RPMI7951 (cell line): ENCODE results near the gene TOB1. TPM values are rescaled to one million over a fixed set of nuclear protein-coding genes. Genes with fewer than 3 reads are reported as not detected.
"Not testable (repeated sequence)": the region's sequence is repeated elsewhere in the genome, so short reads cannot be mapped to it uniquely, and the experiment has no call there.

ENCODE experiments used
- DNase-seq: peaks from one replicate; pipeline ENCODE4 v3.0.0-alpha.2; 2012; ENCODE audit warnings: low read depth
- total RNA-seq: library from RNA; depleted of rRNA; stranded (reverse); fragments of >200 nt; shearing (Covaris generic); gene quantifications from 2 replicates; pipeline ENCODE4 v1.2.3, GENCODE V29; 2014

The TOB1 gene
- total RNA-seq, 1 experiment from 2014 or later = 10.7 TPM

DNA sequence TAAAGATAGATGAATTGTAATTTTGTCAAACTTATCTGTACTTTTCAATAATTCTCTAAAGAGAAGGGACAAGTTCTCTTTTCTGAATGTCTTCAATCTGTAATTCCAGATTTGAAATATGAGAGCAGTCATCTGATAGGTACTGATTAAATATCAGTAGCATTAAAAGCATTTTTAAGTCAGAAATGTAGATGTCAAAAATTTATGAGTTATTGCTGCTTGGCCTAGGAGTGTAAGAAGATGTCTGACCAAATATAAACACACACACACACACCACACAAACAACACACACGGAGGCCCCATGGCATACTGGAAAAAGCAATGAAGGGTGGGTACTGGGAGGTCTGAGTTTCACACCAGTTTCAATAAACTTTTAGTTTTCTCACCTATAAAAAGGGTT lies 2.4 kb upstream of the TOB1 start:
- DNase-seq = no peak

DNA sequence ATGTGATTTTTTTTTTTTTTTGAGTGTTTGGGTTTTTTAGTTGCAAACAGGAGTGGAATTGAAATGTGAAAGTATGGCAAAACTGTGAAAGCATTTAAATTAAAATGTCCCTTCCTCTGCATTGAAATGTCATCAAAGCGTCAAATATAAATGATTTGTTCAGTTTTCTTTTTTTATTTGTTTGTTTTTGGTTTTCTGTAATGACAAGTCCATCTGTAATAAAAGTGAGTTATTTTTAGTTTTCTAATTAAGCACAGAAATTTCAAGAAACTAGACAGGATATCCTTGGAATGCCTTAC lies 1.9 kb upstream of the TOB1 start:
- DNase-seq = no peak

DNA sequence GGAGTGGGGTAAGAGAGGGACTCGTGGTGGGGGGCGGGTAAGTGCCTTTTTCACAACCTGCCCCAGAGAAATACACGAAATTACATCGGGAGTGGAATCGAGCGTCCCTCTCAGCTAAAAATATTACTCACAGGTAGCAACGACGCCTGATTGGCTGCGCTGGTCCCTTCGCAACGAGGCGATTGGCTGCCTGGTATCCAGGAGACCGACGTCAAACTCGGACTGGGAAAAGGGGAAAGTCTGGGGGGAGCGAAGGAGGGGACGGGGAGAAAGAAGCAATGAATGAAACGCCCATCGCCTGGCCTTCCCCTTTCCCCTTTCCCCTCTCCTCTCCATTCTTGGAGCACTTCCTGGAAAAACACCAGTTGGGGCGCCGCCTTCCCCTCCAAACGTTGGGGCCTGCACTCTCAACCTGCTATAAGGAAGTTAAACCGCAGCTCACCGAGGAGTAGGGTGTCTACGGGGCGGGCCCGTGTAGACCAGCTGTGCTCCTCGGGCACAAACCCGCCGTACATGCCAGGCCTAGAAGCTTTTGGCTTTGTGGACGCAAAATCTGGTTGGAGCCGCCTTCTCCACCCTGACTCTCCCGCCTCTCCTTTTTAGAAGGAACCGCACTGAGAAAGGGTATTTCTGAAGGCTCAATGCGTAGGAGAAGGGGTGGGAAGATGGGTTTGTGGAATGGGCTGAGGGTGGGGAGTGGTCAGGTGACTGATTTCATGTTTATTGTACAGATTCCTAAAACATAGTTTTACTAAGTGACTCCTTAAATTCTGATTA lies 1.4 kb upstream of the TOB1 start:
- peak; percentile 93 for DNase-seq

DNA sequence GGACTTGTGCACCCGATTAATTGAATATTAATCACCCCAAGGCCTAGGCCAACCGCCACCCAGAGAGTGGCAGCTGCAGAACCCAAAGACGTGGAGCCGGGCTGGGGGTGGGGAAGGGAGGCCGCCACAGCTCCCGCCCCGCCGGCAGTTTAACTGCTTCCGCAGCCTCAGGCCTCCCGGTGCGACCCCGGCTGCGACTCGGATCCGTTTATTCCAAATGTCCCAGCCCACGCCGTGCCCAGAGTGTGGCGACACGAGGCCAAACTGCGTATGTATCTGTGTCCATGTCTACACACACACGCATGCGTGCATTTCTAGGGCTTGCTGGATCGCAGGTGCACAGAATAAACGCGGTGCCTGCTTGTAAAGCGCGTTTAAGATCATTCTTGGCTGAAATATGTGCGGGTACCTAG lies 802 bp upstream of the TOB1 start:
- no peak for DNase-seq

DNA sequence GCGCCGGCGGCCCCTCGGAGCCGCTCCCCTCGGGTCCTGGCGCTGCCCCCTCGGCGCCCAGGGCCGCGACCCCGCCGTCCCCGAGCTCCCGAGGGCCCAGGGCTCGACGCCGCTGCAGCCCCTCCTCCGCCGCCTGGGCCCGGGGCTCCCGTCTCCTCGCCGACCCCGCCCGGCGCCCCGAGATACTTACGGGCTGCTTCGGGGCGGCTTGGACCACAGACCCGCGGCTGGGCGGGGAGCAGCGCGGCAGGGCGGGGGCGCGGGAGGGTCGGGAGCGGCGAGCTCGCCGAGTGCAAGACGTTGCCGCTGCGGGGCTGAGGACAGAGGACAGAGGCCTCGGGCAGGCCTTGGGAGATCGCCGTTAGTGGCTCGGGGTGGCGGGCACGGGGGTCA lies 290 bp downstream of the TOB1 start:
- no peak for DNase-seq

DNA sequence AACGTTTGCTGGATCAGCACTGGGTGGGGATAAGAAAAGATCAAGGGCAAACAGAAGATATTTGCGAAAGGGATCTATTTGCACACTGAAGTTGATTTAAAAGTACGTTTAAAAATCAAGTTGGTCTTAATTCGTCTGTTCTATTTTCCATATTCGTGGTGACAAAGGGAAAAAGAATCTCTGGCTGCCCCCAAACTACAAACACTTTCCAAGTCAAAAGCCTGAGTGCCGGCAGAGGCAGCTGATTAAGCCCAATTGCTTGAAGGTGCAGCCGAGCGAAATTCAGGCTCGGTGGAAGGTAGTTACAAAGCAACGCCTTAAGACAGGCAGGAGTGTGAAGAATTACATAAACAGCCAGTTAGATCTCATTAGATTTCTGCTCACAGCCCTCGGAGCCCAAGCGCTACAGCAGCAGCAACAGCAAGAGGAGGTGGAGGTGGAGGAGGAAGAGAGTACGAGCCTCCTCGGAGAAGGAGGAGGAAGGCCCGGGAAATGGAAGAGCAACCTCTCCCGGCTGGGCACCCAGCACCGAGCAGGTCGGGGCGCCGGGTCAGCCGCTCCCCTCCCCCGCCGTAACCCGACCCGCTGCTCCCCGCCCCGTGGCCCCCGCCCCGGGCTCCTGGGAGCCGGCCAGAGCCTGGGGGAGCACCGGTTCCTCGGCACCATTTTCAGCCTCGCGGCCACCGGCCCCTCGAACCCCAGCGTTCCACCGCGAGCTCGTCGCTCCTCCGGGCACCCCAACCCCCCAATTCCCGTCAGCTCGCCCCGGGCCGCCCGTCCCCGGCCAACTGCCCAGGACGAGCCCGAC lies 890 bp downstream of the TOB1 start:
- DNase-seq = peak; percentile 37

DNA sequence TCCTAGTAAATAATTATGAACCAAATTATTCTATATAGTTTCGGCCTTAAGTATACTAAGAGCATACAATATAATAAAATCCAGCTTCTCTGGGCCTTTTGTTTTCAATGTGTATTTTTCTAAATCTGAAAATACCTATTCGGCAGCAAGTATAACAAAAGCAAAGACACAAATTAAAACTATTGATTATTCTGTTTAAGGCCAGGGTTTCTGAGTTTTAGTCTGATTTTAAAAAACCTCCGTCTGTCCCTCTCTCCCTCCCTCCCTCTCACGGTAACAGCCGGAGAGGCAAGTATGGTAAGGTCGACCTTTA lies 1.5 kb downstream of the TOB1 start:
- no peak for DNase-seq

DNA sequence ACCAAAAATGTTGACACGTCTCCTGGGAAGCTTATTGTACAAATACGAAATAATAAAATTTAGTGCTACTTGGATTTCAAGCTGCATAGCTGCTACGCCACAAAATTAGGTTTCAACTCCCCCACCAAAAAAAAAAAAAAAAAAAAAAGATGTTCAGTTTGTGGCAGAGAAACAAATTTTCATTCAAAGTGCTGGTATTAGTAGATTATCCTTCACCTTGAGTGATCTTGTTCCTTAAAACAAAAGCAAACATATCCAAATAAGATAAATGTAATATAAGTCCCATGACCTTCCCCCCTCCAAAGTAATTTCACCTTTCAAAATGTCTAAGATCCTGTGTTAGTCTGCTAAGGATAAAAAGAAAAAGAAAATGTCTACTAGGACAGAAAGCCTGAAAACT lies 2.2 kb downstream of the TOB1 start:
- DNase-seq = no peak

DNA sequence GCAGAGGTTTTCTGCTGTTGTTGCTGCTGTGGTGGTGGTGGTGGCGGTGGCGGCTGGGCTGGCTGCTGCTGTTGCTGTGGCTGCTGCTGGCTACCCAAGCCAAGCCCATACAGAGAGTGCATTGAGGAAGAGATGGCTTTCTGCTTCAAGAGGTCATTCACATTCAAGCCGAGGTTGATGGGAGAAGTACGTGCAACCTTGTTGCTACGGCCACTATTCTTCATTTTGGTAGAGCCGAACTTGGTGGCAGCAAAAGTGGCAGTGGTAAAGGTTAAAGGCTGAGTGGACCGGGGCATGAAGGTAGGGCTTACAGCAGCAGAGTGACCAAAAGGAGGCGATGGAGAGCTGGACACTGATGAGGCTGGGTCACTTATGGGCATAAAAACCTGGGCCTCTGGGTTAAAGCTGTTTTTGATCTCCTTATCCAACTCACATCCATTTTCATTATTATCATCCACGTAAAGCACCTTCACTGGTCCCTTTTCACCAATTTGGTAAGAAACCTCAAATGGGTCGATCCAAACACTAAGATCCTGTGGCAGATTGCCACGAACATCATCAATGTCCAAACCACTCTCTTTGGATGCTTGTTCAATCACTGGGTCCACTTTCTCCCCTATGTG lies 2.8 kb downstream of the TOB1 start:
- peak; percentile 28 for DNase-seq

DNA sequence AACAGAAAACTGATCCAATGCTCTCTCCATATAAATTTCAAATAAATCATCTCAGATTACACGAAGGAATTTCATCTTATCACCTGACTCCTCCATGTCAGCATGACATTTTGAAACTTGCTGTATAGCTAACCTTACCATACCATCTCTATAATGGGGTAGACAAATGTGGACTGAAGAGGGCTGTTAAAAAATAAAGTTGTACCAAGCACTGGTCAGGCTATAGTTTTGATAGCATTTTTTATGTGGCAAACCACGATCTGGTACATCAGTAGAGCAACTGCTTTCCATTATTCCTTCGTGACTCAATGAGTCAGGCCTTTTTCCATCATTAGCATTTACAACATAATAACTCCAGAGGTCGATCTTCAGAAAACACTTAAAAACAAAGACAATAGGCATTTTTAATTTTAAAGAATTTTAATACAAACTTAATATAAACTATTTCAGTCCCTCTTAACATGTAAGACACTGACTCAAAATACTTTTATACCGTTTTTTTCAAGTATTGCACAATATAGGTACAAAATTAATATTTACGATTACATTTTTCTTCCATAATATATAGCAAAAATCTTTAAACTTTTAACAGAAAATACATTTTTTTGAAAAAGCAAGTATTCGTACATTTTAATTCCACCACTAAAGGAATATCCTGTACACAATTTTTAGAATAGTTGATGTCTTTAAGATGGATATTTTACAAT lies 4.2 kb downstream of the TOB1 start:
- DNase-seq = no peak

DNA sequence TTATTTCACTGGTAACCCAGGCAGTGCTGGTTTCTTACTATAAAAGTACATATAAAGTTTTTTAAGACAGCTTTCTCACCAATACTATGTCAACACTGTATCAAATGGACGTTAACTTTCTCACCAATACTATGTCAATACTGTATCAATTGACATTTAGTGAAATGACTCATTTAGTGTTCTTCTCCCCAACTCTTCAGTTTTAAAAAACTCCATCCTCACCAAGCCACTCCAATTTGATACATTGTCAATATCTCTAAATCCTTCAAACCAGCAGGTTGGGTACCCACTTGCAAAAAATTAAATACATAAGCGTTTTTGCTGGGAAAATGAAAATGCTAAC lies 4.8 kb downstream of the TOB1 start:
- no peak for DNase-seq

DNA sequence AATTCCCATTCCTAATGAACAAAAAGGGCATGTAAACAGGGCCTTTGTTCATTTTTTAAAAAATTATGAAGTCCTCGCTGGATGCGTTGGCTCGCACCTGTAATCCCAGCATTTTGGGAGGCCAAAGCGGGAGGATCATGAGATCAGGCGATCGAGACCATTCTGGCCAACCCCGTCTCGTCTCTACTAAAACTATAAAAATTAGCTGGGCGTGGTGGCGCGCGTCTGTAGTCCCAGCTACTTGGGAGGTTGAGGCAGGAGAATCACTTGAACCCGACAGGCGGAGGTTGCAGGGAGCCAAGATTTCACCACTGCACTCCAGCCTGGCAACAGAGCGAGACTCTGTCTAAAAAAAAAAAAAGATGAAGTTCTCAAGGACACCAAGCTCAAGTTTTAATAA lies 6.4 kb downstream of the TOB1 start:
- DNase-seq = not testable (repeated sequence)

DNA sequence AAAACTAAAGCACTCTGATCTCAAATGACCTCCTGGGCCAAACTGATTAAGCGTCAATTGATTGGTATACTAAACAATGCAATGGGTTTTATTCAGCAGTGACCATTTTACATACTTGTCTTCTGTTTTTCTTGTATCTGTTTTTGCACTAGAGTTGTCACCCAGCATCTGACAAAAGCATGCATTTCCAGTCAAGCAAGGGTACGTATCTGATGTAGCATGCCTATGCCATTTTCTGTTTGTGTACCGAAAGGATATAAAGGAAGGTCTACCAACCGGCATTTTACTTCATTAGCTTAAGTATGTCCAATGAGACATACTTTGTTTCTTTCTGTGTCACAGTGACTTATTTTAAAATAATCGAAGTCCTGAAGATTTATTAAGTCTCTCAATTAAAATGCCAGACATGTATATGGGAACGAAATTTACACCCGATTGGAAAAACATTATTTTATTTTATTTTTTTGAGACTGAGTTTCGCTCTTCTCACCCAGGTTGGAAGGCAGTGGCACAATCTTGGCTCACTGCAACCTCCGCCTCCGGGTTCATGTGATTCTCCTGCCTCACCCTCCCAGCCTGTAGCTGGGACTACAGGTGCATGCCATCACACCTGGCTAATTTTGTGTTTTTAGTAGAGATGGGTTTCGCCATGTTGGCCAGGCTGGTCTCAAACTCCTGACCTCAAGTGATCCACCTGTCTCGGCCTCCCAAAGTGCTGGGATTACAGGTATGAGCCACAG lies 7.5 kb downstream of the TOB1 start:
- DNase-seq = no peak

DNA sequence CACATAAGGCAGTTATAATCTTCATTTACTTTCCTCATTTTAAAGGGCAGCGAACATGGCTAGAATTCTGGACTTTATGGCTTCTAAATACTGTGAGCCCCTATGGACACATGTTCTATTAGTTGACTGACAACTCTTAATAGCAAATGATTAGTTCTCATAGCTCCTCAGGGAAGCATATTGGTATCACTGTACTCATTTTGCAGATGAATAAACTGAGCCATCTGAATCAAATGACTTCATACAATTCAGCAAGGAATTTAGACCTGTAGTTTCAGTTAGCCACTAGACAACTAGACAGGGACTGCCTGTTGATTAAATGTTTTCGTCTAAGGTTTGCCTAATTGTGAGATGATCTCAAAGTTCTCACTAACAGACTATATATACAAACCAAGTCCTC lies 9.7 kb downstream of the TOB1 start:
- no peak for DNase-seq

DNA sequence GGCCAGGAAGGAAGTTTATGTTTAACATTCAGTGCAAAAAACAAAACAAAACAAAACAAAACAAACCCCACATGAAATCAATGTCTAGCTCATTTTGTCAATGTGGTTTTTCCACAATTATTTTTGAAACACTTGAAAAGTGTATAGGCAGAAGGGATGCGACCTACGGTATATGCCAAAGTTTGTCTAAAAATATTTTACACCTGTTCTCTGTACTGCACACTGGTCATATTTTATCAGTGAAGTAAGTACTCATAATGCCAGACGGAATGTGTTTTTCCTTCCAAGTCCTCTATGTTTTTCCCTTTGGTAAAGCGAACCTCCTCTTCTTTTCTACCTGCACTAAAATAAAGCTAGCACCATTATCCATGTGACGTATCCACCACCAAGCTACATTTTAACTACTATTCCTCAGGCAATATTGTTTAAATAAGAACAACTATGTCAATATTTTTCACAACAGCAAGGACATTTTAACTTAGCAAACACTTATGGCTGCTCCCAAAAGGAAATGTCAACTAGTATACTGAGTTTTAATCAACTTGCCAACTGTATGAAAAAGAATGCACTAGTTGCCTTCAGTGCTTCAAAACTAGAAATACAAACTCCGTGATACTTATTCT lies 10.3 kb downstream of the TOB1 start:
- DNase-seq = no peak

DNA sequence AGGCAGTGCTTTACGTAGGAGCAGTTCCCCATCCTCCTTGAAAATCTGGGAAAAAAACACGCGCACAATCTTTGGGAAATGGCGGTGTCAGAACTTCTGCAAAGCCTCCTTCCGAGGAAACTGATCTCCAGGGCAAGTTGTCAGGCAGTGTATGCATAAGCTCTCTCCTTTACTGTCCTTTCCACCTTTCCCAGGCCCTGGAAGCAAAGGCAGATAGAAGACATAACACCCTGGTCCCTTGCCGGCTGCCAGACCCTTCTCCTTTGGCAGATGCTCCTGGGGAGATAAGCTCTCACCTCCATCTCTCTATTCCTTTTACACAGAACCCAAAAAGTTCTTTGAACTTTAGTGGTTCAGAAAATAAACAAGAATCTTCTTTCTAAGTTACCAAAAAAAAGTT lies 12.4 kb downstream of the TOB1 start:
- no peak for DNase-seq

DNA sequence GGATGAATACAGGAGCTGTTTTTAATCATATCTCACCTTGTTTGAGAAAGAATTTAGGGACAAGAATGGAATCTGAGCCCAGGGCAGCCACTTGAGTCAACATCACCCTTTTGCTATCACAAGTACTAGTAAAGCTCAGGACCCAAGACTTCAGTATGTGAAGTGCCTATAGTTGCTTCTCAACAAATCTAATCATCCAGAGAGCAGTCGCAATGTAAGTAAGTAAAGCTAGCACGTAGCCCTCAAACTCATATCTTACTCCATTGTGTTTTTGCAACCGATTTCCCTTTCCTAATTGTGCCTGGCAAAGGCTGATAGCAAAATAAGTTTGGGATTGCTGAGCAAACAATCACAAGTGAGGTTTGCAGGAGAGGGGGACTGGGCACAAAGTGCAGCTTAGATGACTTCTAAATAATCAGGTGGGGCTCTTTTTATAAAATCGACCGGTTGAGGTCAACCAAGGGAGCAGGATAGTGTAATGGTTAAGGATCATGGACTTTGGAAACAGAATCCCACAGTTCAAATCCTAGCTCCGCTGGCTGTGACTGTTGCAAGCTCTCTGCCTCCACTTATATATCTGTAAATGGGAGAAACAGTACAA lies 13.0 kb downstream of the TOB1 start:
- DNase-seq = no peak

DNA sequence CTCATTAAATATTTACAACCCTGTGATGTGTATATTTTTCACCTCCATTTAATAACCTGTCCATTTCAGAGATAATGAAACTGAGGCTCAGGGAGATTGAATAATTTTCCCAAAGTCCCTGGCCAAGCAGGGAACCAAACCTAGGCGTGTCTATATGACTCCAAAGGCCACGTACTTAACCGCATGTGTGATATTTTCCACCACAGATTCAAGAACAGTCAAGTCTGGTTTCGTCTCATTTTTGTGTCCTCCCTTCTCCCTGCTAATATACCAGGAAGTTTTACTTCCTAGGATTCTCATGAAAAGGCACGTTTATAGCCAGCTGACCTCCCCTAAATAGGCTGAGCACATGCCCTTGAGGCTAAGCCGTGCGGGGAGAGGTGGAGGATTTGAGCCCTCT lies 15.5 kb downstream of the TOB1 start:
- DNase-seq = no peak

DNA sequence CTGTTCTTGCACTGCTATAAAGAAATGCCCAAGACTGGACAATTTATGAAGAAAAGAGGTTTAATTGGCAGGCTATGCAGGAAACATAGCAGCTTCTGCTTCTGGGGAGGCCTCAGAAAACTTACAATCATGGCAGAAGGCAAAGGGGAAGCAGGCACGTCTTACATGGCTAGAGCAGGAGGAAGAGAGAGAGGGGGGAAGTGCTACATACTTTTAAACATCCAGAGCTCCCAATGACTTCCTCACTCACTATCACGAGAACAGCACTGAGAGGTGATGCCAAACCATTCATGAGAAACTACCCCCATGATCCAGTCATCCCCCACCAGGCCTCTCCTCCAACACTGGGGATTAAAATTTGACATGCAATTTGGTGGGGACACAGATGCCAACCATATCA lies 17.4 kb downstream of the TOB1 start:
- no peak for DNase-seq

DNA sequence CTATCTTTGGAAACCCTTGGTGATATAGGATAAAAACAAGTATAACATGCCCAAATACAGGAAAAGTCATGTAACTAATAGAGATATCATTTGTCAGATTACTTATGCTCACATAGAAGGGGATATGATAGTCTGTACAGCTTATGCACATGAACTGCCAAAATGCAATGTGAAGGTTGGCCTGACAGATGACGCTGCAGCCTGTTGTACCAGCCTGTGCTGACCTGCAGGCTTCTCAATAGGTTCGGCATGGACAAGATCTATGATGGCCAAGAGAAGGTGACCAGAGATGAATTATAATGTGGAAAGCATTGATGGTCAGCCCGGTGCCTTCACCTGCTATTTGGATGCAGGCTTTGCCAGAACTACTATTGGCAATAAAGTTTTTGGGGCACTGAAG lies 18.1 kb downstream of the TOB1 start:
- DNase-seq = no peak

DNA sequence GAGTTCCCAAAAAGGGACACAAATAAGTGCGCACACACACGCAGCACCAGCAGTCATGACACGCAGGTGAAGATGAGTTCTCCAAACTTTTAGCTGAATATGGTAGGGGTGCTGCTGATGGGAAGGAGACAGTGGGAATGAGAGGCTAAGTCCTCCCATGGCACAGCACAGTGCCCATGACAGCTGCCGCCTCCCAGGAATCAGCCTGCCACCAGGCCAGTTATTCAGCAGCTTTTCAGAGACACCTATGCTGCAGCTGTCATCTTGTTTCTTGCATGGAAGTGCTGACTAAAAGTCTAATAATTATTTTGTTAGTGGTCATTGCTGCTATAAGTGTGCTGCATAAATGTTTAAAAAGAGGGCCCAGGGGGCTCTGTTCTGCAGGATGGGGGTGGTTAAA lies 18.6 kb downstream of the TOB1 start:
- no peak for DNase-seq
